Transverse colon (tissue), 3 donors: ENCODE data around the gene NOTO.

Experiments used
- CTCF ChIP-seq, 5 experiments: fragments of 200-600 bp in 3 of 5; fragments of 450-650 bp in 2 of 5; sonication (generic) in 3 of 5; IDR thresholded peaks; 1 replicate in 2 of 5; 2 replicates in 3 of 5; pipeline ENCODE4 v1.5.1; 2016 to 2017; ENCODE audit warnings: antibody characterized with exemption in 5 of 5, inconsistent platforms in 3 of 5, mild to moderate bottlenecking in 2 of 5, moderate library complexity in 1 of 5
- POLR2A ChIP-seq: fragments of 450-650 bp; IDR thresholded peaks from one replicate; pipeline ENCODE4 v1.6.1; 2016; ENCODE audit warnings: antibody characterized with exemption, mild to moderate bottlenecking, moderate library complexity

- TF ChIP-seq CTCF (IDR thresholded peaks at IDR 0.05) (no peak), POLR2A (no peak)
Observed at GRCh38 chr2:73252238-73253027, 50.1 kb downstream of the NOTO start.
